Lung (tissue), 12 donors: ENCODE data around the gene SORL1. TPM values are rescaled to one million over a fixed set of nuclear protein-coding genes. Genes with fewer than 3 reads are reported as not detected.

Experiments used
- ATAC-seq: fragments of 200-7000 bp; cut with Tn5 transposase; one replicate; pipeline ENCODE4 v1.9.1; 2020; ENCODE audit warnings: moderate number of reproducible peaks; ENCODE audit not compliant: insufficient read depth, low FRiP score
- DNase-seq, 3 donors: peaks; one replicate each; pipeline ENCODE4 v3.0.0-alpha.2; 2013 to 2017
- H3K27ac ChIP-seq, 2 donors: one replicate each; pipeline ENCODE4 v1.5.1; 2013; ENCODE audit warnings: mild to moderate bottlenecking in 2 of 2, moderate library complexity in 2 of 2, control low read depth in 1 of 2, inconsistent platforms in 1 of 2, low read depth in 1 of 2, low read length in 1 of 2
- H3K27me3 ChIP-seq, 3 donors: one replicate each; pipeline ENCODE4 v1.5.1; 2013; ENCODE audit warnings: low read length in 2 of 3; ENCODE audit not compliant: control insufficient read depth in 3 of 3, insufficient read depth in 3 of 3
- H3K36me3 ChIP-seq, 4 donors: one replicate each; pipeline ENCODE4 v1.5.1; 2013; ENCODE audit warnings: low read length in 4 of 4, mild to moderate bottlenecking in 1 of 4, moderate library complexity in 1 of 4; ENCODE audit not compliant: control insufficient read depth in 4 of 4, insufficient read depth in 4 of 4
- H3K4me1 ChIP-seq, 5 donors: one replicate each; pipeline ENCODE4 v1.5.1; 2013; ENCODE audit warnings: low read length in 5 of 5, mild to moderate bottlenecking in 2 of 5, moderate library complexity in 1 of 5; ENCODE audit not compliant: control insufficient read depth in 5 of 5, insufficient read depth in 5 of 5
- H3K4me3 ChIP-seq: one replicate; pipeline ENCODE4 v1.5.1; 2013; ENCODE audit warnings: mild to moderate bottlenecking, control low read depth, moderate library complexity
- H3K9ac ChIP-seq, 2 donors: one replicate each; pipeline ENCODE4 v1.5.1; 2013; ENCODE audit warnings: low read length in 2 of 2, control low read depth in 1 of 2; ENCODE audit not compliant: insufficient read depth in 1 of 2
- H3K9me3 ChIP-seq, 4 donors: one replicate each; pipeline ENCODE4 v1.5.1; 2013; ENCODE audit warnings: low read length in 3 of 4, mild to moderate bottlenecking in 1 of 4, moderate library complexity in 1 of 4; ENCODE audit not compliant: control insufficient read depth in 4 of 4, insufficient read depth in 3 of 4
- WGBS, 2 donors: extraction: QIAGEN DNeasy Blood & Tissue Kit; methylation state at CpG; one replicate each; pipeline ENCODE4 v1.1.7; 2013; 5-methylcytosine and 5-hydroxymethylcytosine counted together
- polyA plus RNA-seq, 2 donors: library from polyadenylated mRNA; stranded (reverse); fragments of 200-250 nt; gene quantifications; one replicate each; pipeline ENCODE4 v1.2.1, GENCODE V29; 2013
- total RNA-seq, 2 donors: library from RNA; depleted of rRNA in 1 of 2; stranded (reverse); fragments of >200 nt in 1 of 2; gene quantifications; one replicate each; pipeline ENCODE4 v1.2.1, GENCODE V29; 2014 to 2021
- TF ChIP-seq, protein P1 (sequence below): IDR thresholded peaks from 2 replicates; pipeline ENCODE4 v1.5.1; 2012; ENCODE audit warnings: mild to moderate bottlenecking; ENCODE audit errors: control extremely low read depth, extremely low read depth
- donor health status: control.
- donor health status: control.
- donor health status: Bipolar disorder and iron deficiency.
- donor health status: healthy.
- donor health status: DM: yes; HTN: yes; CAD: no.

SORL1 gene
- total and polyA plus RNA-seq, 4 donors, result 1.9 to 67.0 (median 49.2) TPM

DNA sequence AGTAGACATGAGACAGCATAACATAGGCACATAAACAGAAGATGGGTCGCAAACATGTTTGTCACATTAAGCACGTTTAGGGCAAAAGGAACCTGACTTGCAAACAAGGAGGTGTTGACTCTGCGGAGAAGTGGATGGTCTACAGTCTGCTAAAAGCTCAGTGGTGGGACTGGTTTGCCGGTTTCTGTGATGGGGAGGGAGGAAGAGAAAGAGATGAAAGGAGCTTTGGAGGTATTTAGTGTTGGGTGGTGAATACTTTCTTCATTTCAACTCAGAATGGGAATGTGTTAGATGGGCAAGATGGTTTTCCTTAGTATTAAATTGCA lies 192.0 kb downstream of the SORL1 start:
- H3K27me3 ChIP-seq, result no peaks in the 10 kb centered on the region
- peaks cover 0 to 2% (median 0%) of the 10 kb centered on the region in 4 donors for H3K9me3 ChIP-seq
- WGBS, 2 donors, result 73 to 77% methylated on average over 4 of the region's 4 CpGs
- H3K4me1 ChIP-seq, result no peaks in the 10 kb centered on the region
- DNase-seq (no peak), ATAC-seq (no peak)
- H3K36me3 ChIP-seq, result no peaks in the 10 kb centered on the region
- H3K27ac ChIP-seq, result no peak overlapping the region
- no peak overlapping the region for H3K9ac ChIP-seq
- TF ChIP-seq, protein P1, sequence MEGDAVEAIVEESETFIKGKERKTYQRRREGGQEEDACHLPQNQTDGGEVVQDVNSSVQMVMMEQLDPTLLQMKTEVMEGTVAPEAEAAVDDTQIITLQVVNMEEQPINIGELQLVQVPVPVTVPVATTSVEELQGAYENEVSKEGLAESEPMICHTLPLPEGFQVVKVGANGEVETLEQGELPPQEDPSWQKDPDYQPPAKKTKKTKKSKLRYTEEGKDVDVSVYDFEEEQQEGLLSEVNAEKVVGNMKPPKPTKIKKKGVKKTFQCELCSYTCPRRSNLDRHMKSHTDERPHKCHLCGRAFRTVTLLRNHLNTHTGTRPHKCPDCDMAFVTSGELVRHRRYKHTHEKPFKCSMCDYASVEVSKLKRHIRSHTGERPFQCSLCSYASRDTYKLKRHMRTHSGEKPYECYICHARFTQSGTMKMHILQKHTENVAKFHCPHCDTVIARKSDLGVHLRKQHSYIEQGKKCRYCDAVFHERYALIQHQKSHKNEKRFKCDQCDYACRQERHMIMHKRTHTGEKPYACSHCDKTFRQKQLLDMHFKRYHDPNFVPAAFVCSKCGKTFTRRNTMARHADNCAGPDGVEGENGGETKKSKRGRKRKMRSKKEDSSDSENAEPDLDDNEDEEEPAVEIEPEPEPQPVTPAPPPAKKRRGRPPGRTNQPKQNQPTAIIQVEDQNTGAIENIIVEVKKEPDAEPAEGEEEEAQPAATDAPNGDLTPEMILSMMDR, result no peak
- H3K4me3 ChIP-seq, result no peak overlapping the region

DNA sequence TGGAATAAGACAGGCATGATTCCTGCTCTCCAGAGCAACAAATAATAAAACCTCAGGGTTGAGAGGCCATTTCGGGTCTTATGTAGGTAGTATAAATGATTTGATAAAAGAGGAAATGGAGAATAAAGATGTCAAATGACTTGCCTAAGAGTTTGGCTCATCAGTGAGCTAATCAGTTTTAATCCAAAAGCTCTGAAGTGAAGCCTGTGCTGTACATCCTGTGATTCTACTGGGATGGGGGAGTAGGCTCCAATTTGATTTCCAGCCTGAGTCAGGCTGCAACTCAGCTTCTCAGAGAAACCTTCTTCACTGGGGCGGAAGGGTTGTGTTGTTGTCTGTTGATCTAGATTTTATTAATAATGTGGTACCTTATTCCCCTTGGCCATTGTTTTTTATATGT lies 192.9 kb downstream of the SORL1 start:
- no peaks in the 10 kb centered on the region for H3K36me3 ChIP-seq
- no peaks in the 10 kb centered on the region for H3K27me3 ChIP-seq
- H3K9ac ChIP-seq, result no peak overlapping the region
- H3K9me3 ChIP-seq, result peaks cover 0 to 2% (median 0%) of the 10 kb centered on the region in 4 donors
- TF ChIP-seq, protein P1, result no peak
- ATAC-seq (no peak), DNase-seq (no peak)
- no peak overlapping the region for H3K4me3 ChIP-seq
- 87 to 88% methylated on average over 2 of the region's 2 CpGs for WGBS, 2 donors
- no peak overlapping the region for H3K27ac ChIP-seq
- H3K4me1 ChIP-seq, result no peaks in the 10 kb centered on the region

DNA sequence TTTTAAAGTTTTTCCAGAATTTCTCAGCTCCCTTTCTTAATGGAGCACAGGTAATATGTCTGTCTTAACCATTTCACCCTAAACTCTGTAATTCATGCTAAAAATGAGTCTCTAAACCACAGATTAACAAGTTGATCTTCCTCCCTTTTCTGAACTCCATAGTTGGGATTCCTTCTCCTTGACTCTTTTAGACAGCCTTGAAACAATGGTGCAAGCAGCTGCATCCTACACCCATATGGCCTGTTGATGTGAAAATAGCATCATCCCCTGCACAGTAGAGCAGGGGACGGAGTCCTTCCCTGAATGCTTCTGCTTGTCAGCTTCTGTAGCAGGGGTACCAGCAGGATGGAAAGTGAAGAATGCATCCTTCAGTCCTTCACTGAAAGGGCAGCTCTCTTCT lies 193.5 kb downstream of the SORL1 start:
- H3K27me3 ChIP-seq, result no peaks in the 10 kb centered on the region
- H3K4me1 ChIP-seq, result no peaks in the 10 kb centered on the region
- no peak overlapping the region for H3K4me3 ChIP-seq
- H3K27ac ChIP-seq, result no peak overlapping the region
- peaks cover 0 to 2% (median 0%) of the 10 kb centered on the region in 4 donors for H3K9me3 ChIP-seq
- H3K36me3 ChIP-seq, result no peaks in the 10 kb centered on the region
- TF ChIP-seq, protein P1, result no peak
- ATAC-seq (no peak), DNase-seq (no peak)
- no peak overlapping the region for H3K9ac ChIP-seq
- WGBS, 2 donors, result 96 to 100% methylated on average over 1 of the region's 1 CpG

DNA sequence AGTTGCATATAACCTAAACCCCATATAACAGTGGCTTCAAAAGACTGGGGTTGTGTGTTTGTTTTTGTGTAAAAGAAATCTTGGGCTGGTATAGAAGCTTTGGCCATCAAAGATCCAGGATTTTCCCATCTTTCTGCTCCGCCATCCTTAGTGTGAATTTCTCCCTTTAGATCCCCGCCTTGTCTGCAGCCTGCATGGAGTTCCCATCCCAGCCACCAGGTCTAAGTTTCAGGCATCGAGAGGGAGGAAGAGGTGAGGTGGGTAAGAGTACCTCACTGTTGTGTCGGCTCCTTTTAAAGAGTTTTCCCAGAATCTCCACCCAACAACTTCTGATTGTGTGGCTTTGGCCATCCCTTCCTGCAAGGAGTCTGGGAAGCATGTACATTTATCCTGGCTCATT lies 196.2 kb downstream of the SORL1 start:
- Histone ChIP-seq H3K4me3 (no peak overlapping the region), H3K27me3 (no peaks in the 10 kb centered on the region), H3K27ac (no peak overlapping the region), H3K9ac (no peak overlapping the region), H3K4me1 (no peaks in the 10 kb centered on the region), H3K36me3 (no peaks in the 10 kb centered on the region), H3K9me3 (peaks cover 0 to 2% (median 0%) of the 10 kb centered on the region in 4 donors)
- ATAC-seq, result no peak
- DNase-seq, result no peak
- TF ChIP-seq, protein P1, result no peak
- 93 to 98% methylated on average over 4 of the region's 4 CpGs for WGBS, 2 donors
